HG03108 (cell line): Measurements from ENCODE around the gene GASK1B.

Experiments used
- ATAC-seq: cut with Tn5 transposase; IDR thresholded peaks from one replicate; pipeline ENCODE4 v1.9.1; 2021; ENCODE audit warnings: moderate library complexity; ENCODE audit not compliant: unreplicated experiment

The GASK1B gene

DNA sequence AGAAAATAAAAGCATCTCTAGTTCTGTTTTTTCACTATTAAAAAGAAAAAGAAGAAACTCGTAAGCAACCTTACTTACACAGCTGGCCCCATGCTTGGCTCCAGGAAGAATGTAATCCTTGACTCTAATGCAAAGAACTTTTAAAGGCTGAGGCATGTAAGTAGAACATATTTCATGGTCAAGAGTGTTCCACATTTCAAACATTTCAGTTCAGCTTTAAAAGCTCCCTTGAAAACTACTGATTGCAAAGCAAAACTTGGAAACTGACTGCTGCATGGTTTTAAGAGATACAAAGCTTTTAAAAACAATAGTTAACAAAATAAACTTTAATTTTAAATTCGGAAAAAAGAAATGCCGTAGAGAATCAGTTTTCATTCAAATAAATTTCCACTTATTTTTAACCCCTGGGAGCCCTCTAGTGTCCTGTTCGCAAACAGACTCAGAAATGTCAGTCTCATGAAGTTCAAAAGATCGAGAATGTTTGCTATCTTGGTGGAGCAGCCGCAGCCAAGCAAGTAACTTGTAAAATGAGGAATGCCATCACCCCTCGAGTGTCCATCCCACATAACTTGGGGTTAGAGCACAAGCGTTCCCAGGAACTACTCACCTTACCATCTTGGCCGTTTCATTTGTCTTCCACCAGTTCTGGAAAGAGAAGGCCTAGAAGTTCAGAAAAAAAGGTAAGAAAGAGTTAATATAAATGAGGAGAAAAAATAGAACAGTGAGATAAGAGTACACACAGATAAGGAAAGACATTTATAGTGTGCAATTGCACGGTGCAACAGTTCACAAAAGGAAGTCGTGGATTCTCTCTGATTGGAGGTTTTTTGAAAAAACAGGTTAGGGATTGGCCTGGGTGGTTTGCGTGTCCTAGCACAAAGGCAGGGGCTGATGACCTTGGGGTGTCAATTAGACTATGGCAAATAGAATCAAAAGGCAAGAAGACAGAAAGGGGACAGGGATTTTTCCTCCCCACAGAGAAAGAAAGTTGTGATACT lies at the start of gene GASK1B:
Gene GASK1B (minus strand): TSS at position 765 of the 998 bp plus-strand sequence. CDS start 1,650 bp downstream, outside the sequence.
- no peak for ATAC-seq

DNA sequence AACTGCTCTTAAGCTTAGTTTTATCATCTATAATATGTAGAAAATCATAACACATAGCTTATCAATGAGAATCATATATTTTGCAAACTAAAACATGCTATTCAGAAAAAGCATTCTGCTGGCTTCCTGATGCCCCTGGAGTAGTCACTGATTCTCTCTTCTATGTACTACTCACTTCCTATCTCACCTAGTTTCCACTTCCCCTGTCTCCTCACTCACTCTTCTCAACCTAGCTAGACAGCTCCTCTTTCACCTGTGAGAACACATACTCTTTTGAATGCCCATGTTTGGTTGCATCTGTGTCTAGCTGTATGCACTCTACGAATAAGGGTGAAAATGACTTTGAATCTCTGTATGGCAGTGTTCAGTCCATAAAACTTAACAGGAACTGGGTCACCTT lies 46.8 kb upstream of the GASK1B start:
- ATAC-seq = no peak

DNA sequence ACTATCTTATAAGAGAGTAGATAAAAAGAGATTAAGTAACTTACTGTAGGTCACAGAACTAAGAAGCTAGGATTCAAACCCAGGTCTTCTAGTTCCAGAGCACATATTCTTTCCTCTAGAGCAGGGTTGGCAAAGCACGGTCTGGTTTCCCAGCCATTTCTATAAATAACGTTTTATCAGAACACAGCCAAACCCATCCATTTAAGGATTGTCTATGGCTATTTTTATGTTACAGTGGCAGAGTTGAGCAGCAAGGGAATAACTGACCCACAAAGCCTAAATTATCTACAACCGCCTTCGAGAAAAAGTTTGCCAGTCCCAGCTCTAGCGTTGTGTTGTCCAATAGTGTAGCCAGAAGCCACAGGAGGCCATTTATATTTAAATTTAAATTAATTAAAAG lies 44.9 kb upstream of the GASK1B start:
- no peak for ATAC-seq

DNA sequence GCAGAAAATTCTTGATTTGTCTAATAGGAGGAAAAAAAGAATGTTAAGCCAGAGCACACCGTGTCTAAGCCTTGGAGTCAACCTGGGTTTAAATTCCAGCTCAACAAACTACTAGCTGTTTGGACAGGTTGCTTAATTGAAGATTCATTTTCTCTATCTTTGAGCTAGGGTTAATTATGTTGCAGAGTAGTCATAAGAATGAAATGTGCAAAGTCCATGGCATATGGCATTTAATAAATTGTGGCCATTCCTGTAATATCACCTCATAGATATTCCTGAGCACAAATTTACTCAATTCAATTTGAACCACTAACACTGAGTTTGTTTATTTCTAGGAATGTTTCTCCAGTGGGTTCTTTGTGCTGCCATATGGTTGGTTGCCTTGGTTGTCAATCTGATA lies 42.0 kb upstream of the GASK1B start:
- no peak for ATAC-seq

DNA sequence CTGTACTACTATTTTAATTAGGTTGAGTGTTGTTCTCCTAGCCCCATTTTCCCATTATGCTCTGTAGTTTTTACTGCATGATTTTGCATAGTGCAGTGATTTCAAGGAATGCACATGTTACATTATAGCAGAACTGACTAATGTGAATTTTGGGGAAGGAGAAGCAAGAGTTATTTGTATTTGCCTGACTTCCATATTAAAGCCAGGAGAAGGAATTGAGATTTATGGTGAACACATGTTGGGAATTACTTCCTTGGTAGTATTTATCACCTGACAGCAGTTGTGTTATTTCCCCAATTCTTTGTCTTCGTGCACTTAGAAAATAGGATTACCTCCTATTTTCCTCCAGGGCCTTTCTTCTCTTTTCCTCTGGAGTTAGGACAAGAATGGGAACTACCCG lies 40.6 kb upstream of the GASK1B start:
- ATAC-seq = no peak

DNA sequence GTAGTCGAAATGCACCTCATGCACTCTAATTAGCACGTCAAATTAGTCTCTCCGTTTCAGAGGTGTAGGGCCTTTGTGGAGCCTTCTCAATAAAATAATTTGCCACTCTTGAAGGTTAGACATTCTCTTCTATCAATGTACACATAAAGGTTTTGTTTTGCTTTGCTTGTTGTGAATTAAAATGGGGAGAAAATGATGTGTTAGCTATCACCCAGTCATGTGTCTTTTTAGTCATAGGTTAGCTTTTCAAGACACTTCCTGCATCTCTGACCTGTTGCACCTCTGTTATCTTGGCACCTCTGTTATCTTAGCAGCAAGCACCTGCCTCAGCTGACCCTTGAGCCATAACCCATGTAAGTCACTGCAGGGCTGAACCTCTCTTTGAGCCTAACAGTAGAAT lies 38.4 kb upstream of the GASK1B start:
- ATAC-seq = no peak

DNA sequence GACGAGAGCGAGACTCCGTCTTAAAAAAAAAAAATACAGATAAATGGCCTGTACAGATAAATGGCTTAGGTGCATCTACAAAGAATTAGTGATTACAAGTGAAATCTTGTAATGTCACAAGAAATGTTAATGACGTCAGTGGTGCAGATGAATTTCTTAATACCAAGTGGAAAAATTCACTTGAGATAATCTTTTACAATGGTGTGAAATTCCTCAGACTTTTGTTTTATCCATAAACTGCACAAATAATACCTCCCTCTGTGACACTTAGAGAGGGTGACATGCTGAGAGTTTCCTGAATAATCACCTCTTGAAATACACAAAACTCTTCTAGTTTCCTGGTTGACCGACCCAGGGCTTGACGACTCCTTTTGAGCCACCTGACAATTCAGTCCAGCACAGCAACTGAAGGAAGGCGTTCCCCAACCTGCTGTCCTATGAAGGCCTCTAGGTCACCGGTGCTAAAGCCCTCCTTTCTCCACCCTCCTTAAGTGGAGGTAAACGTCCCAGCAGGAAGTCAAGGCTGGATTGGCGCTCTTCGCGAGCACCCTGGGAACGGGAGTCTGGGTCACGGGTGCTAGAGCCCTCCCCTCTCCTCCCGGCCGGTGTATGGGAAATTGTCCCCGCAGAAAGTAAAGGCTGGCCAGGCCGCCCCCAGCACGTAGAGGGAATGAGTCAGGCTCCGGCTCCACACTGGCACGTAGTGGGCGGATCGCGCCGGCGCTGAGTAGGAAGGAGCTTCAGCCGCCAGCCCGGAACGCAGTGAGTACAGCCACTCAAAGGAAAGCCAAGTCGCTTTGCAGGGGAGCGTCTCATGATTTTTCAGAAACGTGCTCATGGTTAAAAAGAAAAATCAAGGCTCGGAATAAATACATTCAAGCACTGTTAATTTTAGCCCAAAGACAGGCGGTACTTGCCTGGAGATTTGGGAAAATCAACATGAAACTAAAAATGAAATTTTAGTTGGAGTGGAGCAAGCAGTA lies 37.3 kb upstream of the GASK1B start, which contains the start of gene TMEM144:
Gene TMEM144 (plus strand): TSS at position 662 of the 983 bp plus-strand sequence. CDS start 2,182 bp downstream, outside the sequence.
- peak; percentile 94 for ATAC-seq

DNA sequence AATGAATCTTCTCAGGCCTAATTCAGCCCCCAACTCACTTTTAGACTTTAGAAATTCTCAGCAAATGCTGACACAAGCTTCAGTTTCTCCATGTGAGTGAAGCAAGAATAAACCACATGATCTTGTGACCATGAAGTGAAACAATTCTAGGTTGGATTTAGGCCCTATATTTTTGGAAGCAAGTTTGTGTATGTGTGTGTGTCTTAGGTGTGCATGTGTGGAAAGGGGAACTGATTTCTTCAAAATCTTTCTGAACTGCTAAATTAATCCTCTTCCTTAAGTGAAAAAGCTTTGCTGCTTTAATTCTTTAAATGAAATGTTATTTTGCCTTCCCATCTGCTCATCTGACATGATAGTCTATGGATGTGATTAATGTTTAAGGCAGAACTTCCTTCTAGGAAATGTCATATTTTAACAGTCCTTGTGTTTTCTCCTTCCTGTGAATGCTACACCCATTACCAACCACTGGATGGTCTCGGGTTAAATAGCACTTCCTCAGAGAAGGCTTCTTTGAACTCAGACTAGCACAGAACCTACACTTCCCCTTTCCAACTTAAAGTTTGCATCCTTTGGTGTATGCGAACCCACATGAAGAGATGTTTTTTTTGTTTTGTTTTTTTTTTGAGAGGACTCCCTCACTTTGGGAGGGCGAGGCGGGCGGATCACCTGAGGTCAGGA lies 36.3 kb upstream of the GASK1B start:
- ATAC-seq = peak; percentile 40

DNA sequence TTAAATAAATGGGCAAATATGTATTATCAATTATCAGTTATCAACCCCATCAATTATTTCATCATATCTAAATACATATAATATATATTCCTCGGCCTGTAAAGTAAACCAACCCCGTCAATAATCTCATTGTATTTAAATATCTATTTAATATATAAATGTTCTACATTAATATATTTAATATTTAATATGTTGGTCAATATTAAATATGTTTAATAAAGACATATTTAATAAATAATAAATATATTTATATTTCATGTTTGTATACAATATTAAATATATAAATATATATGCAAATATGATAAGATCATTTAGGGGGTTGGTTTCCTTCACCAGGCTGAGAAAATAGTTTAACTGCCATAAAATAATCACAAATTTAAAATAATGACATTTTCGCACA lies 31.1 kb upstream of the GASK1B start:
- ATAC-seq = no peak

DNA sequence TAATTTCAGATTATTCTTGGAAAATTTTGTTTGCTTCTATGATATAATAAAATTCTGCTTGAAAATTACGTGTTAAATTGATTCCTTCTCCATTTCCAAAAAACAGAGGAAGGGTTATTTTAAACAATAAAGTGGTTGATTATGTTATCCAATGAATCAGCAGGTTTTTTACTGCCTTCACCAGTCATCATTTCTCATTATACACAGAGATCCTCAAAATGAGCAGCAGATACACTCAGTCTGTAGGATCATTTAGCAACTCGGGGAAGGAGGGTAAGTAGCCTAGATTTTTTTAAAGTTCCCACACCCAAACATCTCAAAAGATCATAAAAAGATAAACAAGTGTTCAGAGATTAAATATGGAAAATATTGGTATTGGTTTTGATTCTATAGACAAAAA lies 30.6 kb upstream of the GASK1B start:
- no peak for ATAC-seq

DNA sequence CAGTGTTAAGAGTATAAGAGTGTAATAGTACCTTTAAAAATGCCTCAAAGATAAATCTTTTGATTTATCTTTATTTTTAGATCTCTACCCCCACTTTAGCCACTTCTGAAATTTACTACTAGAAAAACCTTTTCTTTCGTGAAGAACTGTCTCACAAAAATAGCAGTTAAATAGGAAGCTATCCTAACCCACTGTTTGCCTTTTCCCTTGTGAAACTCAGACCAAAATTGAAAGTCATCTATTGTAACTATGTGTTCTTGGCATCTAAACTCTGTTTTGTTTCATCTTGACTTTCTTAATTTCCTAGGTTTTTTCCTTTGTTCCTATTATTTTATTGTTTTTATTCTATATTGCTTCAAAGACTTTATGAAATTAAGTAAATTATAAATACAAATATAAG lies 29.7 kb upstream of the GASK1B start:
- ATAC-seq = no peak

DNA sequence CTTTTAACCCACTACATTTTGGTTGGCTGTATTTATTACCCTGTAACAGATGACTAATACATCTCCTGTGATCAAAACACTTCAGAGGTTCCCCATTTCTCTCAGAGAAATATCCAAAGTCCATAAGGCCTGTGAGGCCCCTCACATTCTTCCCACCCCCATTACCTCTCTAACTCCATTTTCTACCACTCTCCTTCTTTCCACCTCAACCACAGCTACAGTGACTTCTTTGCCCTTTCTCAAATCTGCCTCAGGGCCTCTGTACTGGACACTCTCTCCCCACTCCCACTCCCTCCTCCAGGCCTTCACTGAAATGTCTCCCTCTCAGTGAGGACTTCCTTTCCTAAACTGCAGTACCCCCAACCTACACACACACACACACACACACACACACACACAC lies 29.1 kb upstream of the GASK1B start:
- no peak for ATAC-seq

DNA sequence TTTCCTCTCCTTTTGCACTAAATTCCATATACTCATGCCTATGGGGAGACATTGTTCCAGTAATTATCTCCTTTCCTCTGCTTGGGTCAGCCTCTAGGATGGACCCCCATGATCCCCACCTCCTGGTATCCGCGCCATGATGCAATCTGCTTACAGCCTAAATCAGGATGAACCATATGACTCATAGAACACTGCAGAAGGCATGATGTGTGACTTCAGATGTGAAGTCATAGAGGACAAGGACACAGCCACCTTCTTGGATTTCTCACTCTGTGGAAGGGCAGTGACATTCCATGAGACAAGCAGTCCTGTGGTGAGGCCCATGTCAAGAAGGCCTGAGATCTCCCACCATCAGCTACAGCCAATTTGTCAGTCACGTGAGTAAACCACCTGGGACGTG lies 28.5 kb upstream of the GASK1B start:
- no peak for ATAC-seq

DNA sequence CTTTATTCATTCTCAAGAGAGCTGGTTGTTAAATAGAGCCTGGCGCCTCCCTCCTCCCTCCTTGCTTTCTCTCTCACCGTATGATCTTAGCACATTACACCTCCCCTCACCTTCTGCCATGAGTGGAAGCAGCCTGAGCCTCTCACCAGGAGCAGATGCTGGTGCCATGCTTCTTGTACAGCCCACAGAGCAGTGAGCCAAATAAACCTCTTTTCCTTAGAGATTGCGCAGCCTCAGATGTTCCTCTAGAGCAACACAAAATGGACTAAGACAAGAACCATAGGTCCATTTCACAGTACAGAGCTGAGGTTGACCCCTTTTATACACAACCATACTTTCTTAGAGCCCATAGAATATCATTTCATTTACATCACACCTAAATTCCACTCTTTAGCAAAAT lies 27.4 kb upstream of the GASK1B start:
- no peak for ATAC-seq

DNA sequence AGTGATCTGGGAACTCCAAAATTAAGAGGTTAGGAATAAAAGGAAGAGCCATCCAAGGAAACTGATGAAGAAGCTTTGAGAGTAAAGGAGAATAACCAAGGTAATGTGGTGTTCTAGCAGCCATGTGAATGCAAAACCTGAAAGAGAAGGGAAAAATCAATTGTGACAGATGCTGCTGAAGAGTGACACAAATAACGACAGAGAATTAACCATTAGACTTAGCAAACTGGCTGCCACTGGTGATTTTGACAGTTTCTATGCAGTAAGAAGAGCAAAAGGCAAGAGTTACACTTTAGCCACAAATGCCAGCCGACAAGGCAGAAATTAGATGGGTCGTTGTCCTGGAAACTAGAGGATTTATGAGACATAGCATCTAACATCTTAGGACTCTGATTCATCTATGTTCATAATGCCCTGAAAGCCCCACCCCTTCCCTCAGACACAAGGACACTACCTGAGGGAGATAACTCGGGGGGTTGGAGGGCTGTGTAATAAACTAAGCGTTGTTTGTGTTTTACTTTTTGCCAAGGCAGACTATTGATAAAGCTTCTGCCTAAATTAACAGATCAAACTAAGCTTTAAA lies 24.5 kb upstream of the GASK1B start:
- no peak for ATAC-seq

DNA sequence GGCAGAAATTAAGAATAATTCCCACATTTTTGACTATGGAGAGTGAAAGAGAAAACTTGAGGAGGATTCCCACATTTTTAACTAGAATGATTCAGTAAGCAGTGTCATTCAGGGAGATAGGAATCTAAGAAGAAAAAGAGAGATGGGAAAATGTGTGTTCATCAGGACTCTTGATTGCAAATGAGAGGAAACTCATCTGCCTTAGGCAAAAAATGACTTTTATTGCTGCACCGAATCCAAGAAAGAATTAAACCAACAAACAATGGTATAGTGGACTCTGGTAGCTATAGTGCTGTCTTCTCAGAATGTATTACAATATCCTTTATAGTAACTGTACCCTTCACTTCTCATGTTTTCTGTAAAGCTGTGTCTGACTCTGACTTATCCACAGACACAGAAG lies 22.5 kb upstream of the GASK1B start:
- ATAC-seq = no peak

DNA sequence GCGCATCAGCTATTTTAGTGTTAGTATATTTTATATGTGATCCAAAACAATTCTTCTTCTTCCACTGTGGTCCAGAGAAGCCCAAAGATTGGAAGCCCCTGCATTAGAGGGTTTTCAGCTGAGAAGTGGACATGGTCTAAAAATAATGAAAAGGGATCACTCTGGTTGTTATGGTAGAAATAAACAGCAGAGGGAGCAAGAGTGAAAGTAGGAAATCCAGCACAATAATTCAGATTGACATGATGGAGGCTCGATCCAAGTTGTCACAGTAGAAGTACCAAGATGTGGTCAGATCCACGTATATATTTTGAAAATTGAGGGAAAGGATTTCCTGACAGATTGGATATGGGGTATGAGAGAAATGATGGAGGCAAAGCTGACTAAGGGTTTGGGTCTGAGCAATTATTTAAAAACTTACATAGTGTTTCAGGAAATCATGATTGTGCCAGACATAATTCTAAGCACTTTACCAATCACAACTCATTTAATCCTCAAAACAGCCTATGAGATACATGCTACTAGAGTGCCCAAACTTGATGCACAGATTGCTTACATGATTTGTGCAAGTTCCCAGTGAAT lies 20.4 kb upstream of the GASK1B start:
- no peak for ATAC-seq

DNA sequence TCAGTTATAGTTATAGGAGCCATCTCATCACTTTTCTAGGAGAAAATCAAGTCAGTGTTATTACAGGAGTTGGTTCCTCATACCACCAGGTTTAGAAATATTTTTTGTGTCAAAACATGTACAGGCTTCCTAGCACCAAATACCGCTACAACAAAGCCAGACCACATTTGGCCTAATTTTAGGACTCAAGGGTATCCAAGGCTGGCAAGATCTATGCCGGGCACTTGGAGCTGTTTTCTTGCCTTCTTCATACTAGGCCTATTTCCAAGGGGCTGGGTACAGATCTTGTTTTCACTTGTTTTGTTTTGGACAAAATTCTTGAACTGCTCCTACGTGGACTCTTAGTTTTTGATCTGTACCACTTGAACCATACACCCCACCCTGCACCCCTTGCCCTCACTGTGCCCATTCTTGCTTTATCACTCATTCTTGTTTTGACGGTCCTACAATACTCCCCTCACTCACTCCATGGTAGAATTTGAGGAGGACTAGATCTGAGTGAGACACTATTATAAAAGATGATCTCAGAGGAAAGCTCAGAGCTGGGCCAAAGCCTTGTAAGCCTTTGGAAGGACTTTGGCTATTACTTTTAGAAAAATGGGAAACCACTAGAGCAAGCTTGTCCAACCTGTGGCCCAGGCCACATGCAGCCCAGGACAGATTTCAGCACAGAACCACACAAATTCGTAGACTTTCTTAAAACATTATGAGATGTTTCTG lies 19.8 kb upstream of the GASK1B start:
- ATAC-seq = no peak

DNA sequence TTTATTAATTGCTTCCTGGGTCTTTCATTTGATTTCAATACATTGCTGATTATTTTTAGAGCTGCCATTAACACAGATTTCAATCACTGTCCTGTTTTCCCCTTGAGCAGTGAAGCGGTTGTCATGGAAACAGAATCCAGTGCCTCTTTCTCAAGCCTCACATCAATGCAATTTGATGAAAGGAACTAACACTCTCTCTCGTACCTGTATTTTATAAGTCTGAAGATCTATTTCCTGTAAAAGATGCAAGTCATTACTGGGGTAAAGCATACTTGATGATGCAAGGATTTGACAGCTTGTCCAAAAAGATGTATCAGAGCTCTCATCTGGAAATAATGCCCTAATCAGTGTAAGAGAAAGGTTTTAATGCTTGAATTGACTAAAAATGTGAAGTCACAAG lies 17.9 kb upstream of the GASK1B start:
- no peak for ATAC-seq
